TTC549 (cell line): ENCODE measurements around the gene FBXO11.

ENCODE experiments used
- FAIRE-seq: peaks from 2 replicates; lab custom pipeline; 2012; peaks lifted over from hg19 to GRCh38; lab: Jason Lieb, UNC

Gene FBXO11

DNA sequence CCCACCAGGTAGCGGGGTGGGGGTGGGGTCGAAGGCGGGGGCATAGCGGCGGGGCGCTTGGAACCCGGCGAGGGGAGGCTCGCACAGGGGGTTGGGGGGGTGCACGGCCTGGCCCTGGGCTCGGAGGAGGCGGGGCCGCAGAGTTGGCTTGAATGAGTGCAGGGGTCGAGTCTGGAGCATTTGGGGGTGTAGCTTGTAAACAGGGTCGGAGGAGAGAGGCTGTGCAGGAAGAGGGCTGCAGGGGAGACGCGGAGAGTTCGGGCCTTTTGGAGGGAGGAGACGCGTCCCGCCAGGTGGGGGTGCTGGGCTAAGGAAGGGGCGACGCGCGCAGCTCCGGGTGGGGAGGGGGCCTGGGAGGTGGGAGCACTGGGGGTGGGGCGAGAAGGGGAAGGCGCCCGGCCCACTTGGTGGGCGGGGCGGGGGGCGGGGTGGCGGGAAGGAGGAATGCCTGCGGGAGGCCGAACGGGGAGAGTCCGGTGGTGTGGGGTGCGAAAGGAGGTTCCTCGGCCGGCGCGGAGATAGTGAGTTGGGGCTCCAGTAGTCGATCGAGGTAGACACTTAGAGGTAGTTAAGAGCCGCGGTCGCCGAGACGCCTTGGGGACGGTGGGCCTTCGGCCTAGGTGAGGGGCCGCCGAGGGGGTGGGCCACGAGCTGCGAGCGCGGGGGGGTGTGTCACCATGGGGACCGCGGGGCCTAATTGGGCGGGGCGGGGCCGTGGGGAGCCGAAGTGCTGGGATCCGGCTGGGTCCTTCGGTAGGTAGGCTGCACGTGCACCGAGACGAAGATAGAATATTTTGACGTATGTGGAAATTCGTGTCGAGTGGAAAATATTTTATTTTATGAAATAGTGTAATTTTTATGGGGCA is 122.6 kb downstream of the FBXO11 start:
- no peak for FAIRE-seq

- no peak for FAIRE-seq
Observed at GRCh38 chr2:47782671-47783485, 123.4 kb downstream of the FBXO11 start, which contains the start of gene MSH6. Gene MSH6, plus strand, starts transcription at chr2:47783145. Its CDS starts 89 bp downstream, at chr2:47783234.

DNA sequence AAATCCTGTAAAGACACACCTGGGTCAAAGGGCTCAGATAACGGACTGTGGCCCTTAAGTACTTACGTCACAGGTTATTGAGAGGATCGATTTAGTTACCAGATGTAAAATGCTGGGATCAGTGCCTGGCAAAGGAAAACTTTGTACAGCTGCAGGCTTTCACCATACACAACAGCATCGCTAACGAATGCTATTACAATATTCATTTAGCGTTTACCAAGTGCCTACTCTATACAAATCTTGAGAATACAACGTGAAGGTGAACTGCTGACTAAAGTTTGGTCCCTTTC is 124.0 kb downstream of the FBXO11 start:
- no peak for FAIRE-seq

DNA sequence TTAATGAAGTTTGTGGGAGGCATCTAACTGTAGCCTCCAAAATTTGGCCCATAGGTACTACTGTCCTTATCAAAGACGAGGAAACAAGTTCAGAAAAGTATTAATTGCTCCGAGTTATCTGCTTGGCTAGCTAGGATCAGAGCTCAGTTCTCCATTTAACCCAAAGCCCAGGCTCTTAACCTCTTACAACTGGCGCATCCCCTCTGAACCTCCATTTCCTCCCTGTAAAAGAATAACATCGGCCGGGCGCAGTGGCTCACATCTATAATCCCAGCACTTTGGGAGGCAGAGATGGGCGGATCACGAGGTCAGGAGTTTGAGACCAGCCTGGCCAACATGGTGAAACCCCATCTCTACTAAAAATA is 126.9 kb downstream of the FBXO11 start:
- FAIRE-seq, result no peak

GRCh38 chr2:47778698-47779425 is 127.4 kb downstream of the FBXO11 start:
- no peak for FAIRE-seq

DNA sequence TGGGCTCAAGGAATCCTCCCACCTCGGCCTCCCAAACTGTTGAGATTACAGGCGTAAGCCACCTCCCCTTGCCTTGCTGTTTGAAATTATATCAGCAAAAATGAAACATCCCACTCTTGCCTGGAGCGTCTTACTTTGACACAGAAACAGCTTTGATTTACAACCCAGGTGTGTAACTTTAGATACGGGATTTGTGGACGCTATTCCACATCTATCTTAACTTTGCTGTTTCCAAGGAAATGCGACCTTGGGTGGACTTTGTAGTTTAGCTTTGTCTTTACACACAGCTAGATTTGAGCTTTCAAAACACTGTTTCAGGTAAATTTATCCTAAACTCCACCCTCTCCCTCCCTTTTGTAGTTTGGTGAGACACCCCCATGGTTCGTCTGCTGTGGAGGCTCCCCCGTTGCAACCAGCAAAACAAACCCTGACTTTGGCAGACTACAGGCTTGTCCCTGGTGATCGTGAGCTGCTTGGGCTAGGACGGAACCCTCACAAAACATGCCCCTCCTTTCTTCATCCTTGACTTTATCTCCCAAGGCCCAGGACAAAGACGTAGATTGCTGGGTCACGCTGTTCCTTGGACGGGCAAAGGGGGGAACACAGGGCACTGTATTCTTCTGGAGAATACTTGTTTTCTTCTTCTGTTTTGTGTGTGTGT is 128.9 kb downstream of the FBXO11 start:
- FAIRE-seq, result no peak

DNA sequence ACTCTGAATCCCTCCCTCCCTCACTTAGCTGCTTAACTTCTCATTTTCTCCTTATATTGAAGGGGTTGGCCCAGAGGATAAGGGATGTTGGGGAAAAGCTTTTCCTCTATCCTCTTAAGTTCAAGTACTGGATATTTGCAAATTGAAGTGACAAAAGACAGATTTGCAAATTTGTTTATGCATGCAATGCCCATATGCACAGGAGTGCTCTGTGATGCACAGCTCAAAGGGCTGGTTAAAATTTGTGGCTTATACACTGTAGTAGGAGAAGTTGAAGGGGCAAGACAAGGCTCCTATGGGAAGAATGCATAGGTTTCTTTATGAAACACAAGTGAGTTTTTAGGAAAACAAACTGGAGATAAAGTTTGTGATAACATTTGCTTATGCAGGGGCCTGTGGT is 131.7 kb downstream of the FBXO11 start:
- no peak for FAIRE-seq

- FAIRE-seq, result no peak
Observed at GRCh38 chr2:47772343-47772742, 134.0 kb downstream of the FBXO11 start.

DNA sequence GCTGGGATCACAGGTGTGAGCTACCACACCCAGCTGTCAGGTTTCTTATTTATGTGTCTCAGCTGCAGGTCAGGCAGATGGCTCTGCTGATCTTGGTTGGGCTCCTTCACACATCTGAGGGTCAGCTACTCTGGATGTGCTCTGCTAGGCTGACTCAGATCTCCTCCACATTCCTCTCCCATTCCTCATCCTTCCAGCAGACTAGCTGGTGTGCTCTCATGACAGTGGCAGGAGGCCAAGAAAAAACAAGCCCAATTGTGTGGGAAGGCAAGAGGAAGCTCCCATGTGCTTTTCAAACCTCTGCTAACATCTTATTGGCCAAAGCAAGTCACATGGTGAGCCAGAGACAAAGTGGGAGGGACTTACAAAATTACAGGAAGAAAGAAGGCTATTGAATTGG is 135.1 kb downstream of the FBXO11 start:
- no peak for FAIRE-seq

GRCh38 chr2:47769318-47769717 is 137.0 kb downstream of the FBXO11 start:
- FAIRE-seq, result no peak

- FAIRE-seq, result no peak
Observed at GRCh38 chr2:47767880-47768609, 138.3 kb downstream of the FBXO11 start.

DNA sequence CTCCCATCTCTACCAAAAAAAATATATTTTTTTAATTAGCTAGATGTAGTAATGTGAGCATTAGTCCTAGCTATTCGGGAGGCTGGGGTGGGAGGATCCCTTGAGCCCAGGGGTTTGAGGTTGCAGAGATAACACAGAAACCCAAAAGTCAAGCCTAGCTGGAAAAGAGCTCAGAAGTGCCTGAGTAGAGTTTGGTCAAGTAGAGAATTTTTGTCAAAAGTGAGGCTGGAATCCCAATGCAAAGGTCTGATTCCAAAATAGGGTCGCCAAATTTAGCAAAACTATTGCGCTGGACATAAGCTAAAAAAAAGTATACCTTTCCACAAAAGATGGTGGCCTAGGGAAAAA is 138.8 kb downstream of the FBXO11 start:
- FAIRE-seq, result no peak

- no peak for FAIRE-seq
Observed at GRCh38 chr2:47751856-47752414, 154.4 kb downstream of the FBXO11 start.

GRCh38 chr2:47747878-47748277 is 158.4 kb downstream of the FBXO11 start:
- FAIRE-seq, result no peak

GRCh38 chr2:47744074-47744473 is 162.2 kb downstream of the FBXO11 start:
- FAIRE-seq, result no peak

DNA sequence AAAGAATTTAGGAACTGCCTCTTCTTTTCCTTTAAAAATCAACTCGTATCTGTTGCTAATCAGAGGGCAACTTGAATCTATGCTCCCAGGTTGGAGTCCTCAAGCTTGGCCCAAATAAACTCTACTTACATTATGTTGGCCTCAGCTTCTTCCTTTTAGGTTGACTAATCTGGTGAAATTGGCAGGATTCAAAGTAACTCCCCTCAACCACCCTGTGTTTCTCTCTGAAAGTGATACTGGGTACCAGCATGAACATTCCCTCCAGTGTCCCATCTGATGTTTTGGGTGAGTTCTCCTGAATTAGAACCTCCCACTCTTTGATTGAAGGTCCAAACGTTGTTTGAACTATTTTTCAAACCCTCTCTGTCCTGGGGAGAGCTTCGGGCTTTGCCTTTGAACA is 164.7 kb downstream of the FBXO11 start:
- FAIRE-seq, result no peak

DNA sequence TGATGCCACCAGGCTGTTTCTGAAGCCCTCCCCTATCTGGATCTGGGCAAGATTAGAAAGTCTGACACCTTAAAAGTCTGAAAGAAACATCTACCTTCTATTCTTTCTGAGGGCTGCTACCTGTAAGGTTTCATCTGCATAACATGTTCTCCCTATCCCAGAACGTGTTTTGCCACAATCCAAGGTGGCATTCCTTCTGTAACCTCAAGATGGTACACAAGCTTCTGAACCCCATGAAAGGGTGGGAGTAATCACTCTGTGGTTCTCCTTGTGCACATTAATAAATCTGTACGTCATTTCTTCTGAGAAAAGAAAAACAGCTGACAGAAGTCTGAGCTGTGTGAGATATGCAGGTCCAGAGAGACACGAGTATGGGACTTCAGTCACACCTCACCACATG is 165.2 kb downstream of the FBXO11 start:
- no peak for FAIRE-seq
